Activated CD4-positive, alpha-beta T cell treated with anti-CD3 and anti-CD28 coated beads, Interleukin-10, Interleukin-2, amounts not matched to agents 100 ng/mL and 50 ng/mL, durations not matched to agents 16 hours and 8 hours (primary cell): Measurements from ENCODE around the gene ENOX2.
"Not testable (repeated sequence)": the region's sequence is repeated elsewhere in the genome, so short reads cannot be mapped to it uniquely, and the experiment has no call there.

Experiments
- DNase-seq: peaks from one replicate; pipeline ENCODE4 v3.0.0-alpha.2; 2020

Gene ENOX2, protein sequence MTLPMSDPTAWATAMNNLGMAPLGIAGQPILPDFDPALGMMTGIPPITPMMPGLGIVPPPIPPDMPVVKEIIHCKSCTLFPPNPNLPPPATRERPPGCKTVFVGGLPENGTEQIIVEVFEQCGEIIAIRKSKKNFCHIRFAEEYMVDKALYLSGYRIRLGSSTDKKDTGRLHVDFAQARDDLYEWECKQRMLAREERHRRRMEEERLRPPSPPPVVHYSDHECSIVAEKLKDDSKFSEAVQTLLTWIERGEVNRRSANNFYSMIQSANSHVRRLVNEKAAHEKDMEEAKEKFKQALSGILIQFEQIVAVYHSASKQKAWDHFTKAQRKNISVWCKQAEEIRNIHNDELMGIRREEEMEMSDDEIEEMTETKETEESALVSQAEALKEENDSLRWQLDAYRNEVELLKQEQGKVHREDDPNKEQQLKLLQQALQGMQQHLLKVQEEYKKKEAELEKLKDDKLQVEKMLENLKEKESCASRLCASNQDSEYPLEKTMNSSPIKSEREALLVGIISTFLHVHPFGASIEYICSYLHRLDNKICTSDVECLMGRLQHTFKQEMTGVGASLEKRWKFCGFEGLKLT

GRCh38 chrX:130902783-130903613 is at the start of gene ENOX2:
Gene ENOX2, minus strand, starts transcription at chrX:130903209. Its CDS starts 199,993 bp downstream, at chrX:130703216.
- DNase-seq = peak; percentile 94

GRCh38 chrX:130952266-130953043 is 49.4 kb upstream of the ENOX2 start:
- DNase-seq = no peak

DNA sequence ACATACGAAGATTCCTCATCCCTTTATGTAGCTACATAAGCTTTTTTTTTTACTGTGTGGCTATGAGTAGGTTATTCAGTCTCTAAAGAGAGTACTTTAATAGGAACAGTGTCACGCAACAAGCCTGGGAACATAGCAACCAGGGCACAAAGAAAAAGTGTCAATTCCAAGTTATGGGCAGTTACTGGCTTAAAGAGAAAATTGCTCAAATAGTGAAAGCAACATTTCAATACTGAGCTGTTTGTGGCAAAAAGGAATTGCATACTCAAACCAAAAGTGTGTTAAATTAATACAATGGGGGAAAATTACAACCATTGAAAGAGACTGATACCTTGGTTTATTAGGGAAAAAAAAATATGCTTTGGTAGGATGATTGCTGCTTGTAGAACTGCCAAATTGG is 41.2 kb upstream of the ENOX2 start:
- DNase-seq = peak; percentile 34

- DNase-seq = no peak
Measured at GRCh38 chrX:130937101-130937500, 34.1 kb upstream of the ENOX2 start.

- DNase-seq = no peak
Measured at GRCh38 chrX:130933358-130933757, 30.3 kb upstream of the ENOX2 start.

DNA sequence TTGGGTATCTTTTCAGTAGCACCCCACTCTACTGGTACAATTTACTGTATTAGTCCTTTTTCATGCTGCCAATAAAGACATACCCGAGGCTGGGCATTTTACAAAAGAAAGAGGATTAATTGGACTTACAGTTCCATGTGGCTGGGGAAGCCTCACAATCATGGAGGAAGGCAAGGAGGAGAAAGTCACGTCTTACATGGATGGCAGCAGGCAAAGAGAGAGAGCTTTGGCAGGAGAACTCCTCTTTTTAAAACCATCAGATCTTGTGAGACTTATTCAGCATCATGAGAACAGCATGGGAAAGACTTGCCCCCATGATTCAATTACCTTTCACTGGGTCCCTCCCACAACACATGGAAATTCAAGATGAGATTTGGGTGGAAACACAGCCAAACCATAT is 17.4 kb upstream of the ENOX2 start:
- DNase-seq = not testable (repeated sequence)

DNA sequence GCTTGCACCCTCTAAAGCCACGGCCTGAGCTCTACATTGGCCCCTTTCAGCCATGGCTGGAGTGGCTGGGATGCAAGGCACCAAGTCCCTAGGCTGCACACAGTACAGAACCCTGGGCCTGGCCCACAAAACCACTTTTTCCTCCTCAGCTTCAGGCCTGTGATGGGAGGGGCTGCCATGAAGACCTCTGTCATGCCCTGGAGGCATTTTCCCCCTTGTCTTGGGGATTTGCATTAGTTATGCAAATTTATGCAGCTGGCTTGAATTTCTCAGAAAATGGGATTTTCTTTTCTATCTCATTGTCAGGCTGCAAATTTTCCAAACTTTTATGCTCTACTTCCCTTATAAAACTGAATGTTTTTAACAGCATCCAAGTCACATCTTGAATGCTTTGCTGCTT is 16.7 kb upstream of the ENOX2 start:
- DNase-seq = not testable (repeated sequence)

GRCh38 chrX:130918498-130918897 is 15.5 kb upstream of the ENOX2 start:
- DNase-seq = not testable (repeated sequence)

DNA sequence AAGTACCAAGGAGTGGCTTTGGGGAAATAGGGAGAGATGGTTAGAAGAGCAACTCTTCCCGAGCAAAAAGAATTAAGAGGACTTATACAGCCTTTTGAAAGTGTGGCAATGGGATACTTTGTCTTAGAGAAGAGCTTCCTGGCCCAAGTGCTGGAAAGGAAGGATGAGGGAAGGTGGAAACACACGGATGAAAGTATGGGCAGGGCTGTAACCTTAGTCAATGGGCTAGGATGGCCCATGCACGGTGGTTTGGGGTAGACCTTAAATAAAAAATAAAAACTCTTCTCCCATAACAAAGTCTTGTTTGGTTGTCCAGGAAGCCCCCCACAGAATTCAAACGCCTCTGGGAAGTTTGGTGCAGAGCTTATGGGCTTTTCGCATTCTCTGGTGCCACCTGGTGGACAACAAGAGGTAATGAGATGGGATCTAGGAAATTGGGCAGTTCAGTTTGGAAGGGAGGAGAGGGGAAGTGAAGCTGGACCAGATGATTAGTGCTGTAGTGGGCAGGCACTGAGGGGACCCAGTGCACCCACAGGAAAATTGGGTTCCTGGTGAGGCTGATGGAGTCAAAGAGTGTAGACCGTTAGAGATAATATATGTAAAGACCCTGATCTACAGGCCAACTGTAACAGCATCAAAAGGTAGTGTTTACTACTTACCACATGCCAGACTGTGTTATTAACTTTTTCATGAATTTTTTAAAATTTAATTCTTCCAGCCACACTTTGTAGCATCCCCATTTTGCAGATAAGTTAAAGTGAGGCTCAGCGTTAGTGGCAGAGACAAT is 13.8 kb upstream of the ENOX2 start:
- peak; percentile 60 for DNase-seq

- no peak for DNase-seq
Measured at GRCh38 chrX:130915302-130915701, 12.3 kb upstream of the ENOX2 start.

DNA sequence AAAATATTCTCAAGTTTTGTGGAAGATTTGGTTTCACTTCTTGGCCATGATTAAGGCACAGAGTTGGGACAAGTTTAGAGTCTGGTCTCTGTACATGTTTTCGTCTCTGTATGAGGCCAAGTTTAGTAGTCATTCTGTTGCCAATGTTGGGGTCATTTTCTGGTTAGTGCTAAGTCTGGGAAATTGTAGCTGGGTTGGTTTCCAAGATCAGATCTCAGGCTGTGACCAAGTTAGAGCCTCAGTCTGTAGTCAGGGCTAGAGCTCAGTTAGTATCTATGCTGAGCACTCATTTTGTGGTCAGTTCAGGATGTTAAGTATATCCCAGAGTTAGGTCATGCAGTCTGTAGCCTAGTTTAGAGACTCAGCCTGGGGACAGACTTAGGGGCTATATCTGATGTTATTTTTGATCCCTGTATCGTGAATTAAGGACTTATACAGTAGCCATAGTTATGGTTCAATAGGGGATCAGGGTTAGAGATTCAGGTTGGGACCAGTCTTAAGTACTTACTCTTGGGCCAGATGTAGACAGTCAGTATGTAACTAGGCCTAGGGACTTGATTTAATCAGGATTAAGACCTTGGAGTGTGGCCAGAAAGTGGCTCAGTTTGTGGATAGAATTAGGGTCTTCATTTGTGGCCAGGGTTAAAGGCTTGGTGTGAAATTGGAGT is 6.6 kb upstream of the ENOX2 start:
- no peak for DNase-seq

DNA sequence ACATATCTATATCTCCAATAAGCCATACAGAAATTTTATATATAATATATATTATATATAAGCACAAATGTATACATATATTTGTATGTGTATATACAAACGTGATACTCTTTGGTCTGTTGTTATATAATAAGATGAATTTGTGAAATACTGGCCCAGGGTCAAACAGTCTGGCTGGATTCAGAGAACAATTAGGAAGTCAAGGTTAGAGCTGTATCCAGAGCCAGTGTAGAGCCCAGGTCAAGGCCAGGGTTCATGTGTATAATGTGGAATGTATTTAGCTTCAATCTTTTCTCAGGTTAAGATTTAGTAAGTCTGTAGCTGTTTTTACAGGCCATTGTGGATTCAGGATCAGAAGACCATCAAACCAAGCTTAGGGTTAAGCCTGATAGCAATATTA is 3.8 kb upstream of the ENOX2 start:
- no peak for DNase-seq

GRCh38 chrX:130902446-130902782 is 595 bp downstream of the ENOX2 start:
- DNase-seq = no peak

- DNase-seq = no peak
Measured at GRCh38 chrX:130896802-130897501, 6.1 kb downstream of the ENOX2 start.

DNA sequence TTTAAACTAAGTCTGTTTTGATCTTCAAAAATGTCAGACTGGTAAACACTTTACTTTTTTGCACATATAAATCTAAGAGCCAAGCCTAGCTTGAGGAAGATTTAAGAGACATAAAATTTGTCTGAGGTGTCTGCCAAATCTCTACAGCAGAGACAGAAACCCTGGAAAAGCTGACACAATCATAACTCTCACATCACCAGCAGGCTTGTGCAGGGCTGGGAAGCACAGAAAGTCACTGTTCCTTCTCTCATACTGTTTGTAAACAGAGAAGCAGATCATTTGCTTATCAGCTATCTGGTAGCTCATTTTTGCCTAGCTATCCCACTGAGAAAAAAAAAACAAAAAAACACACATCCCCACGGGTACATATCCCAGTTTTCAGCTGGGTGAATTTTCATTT is 7.0 kb downstream of the ENOX2 start:
- DNase-seq = no peak

- DNase-seq = no peak
Measured at GRCh38 chrX:130895299-130895698, 7.7 kb downstream of the ENOX2 start.

DNA sequence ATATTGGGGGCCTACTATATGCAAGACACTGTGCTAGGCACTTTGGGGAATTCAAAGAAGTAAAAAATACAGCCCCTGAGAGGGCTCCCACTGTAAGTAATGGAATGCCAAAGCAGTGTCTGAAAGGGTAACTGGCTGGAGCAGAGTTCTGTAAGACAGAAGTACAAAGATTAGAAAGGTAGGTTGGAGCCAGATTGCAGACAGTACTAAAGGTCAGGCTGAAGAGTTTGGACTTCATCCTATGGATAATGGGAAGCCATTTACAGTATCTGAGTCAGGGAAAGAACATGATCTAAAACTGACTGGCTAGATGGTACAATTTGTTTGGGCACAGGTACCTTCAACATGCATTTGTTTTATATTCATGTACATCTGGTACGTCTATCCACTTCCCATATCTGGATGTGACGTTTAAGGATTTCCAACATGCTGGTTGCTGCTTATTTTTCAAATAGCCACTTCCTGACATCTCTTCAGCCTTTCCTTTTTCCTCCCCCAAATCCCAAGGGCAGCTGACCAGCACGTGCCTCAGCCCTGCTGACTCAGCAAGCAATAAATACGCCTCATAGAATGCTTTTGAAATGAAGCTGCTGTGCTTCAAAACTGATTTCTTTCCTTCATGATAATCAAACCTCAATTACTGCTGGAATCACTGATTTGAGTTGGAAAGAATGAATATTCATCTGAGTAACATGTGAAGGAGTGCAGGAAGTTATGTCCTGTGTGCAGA is 9.5 kb downstream of the ENOX2 start:
- DNase-seq = no peak

DNA sequence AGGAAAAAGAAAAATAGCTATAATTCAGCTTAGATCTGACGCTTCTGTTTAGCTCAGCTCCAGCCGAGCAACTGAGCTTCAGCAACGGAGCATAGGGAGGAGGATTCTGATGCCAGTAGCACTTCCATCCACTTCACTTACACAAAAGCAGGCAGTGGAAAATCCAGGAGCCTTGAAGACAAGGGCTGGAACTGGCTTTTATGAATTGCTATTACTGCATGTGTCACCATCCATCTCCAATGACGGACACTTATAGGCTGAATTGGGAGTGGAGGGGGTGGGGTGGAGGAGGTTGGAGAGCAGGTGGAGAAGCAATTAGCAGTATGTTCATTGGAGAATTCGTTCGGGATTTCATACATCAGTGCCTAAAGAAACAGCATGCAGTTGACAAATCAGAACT is 15.6 kb downstream of the ENOX2 start:
- no peak for DNase-seq

GRCh38 chrX:130885996-130886395 is 17.0 kb downstream of the ENOX2 start:
- no peak for DNase-seq

DNA sequence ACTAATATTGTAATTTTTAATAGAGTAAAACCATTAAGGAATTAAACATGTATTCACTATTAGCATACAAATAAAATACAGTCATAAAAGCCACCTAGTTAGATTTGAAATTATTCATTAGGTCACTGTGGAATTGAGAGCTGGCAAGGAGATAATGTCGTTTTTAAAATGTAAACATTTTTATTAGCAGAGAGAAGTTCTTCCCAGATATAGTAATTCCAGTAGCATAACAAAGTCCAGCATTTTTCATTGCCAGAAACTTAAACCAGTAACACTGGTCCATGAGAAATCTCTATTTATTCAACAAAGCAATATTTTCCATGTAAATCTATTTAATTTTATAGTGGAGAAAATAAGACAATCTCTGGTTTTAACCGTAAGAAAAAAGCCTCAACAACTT is 17.5 kb downstream of the ENOX2 start:
- DNase-seq = no peak
